BLaER1 treated with 17β-estradiol and CSF1 and Interleukin-3, amounts not matched to agents 10 nM and 100 nM (cell line): ENCODE measurements around the gene HSF5.
A peak's percentile ranks its signal among the peaks of the same experiment; 100 is the strongest.

Experiments used
- H3K27ac ChIP-seq, 11 experiments: shearing (Covaris generic); formaldehyde crosslinking; 2 replicates each; pipeline ENCODE4 v1.8.1; 2022
- H3K27me3 ChIP-seq, 11 experiments: shearing (Covaris generic); formaldehyde crosslinking; 2 replicates each; pipeline ENCODE4 v1.8.1; 2022
- H3K36me3 ChIP-seq, 11 experiments: shearing (Covaris generic); formaldehyde crosslinking; 2 replicates each; pipeline ENCODE4 v1.8.1; 2022
- H3K4me1 ChIP-seq, 10 experiments: shearing (Covaris generic); formaldehyde crosslinking; 2 replicates each; pipeline ENCODE4 v1.8.1; 2022
- H3K4me2 ChIP-seq, 11 experiments: shearing (Covaris generic); formaldehyde crosslinking; 2 replicates each; pipeline ENCODE4 v1.8.1; 2022
- H3K4me3 ChIP-seq, 10 experiments: shearing (Covaris generic); formaldehyde crosslinking; 2 replicates each; pipeline ENCODE4 v1.8.1; 2022
- H3K9ac ChIP-seq, 11 experiments: shearing (Covaris generic); formaldehyde crosslinking; 2 replicates each; pipeline ENCODE4 v1.8.1; 2022
- H3K9me3 ChIP-seq, 11 experiments: shearing (Covaris generic); formaldehyde crosslinking; replicated peaks in 1 of 11; 2 replicates each; pipeline ENCODE4 v1.8.1; 2022
- H4K20me1 ChIP-seq, 11 experiments: shearing (Covaris generic); formaldehyde crosslinking; 2 replicates each; pipeline ENCODE4 v1.8.1; 2022
- Cebpa-rat ChIP-seq, 11 experiments: shearing (Covaris generic); IDR thresholded peaks; 2 replicates each; pipeline ENCODE4 v1.8.1; 2022

HSF5 gene

GRCh38 chr17:58411408-58411894 lies 76.8 kb downstream of the HSF5 start:
- no peak overlapping the region for H3K9ac ChIP-seq
- no peak overlapping the region for H3K4me2 ChIP-seq
- H3K9me3 ChIP-seq = no peaks in the 10 kb centered on the region
- H3K27ac ChIP-seq = no peak overlapping the region
- H3K4me1 ChIP-seq = no peaks in the 10 kb centered on the region
- H3K27me3 ChIP-seq = no peaks in the 10 kb centered on the region
- no peak for TF ChIP-seq Cebpa-rat (IDR thresholded peaks at IDR 0.05)
- H4K20me1 ChIP-seq = no peaks in the 10 kb centered on the region
- H3K4me3 ChIP-seq = no peak overlapping the region
- H3K36me3 ChIP-seq = no peaks in the 10 kb centered on the region

GRCh38 chr17:58410714-58411407 lies 77.3 kb downstream of the HSF5 start:
- Histone ChIP-seq H3K9me3 (no peaks in the 10 kb centered on the region), H3K27me3 (no peaks in the 10 kb centered on the region), H3K9ac (no peak overlapping the region), H3K36me3 (no peaks in the 10 kb centered on the region), H3K27ac (no peak overlapping the region), H3K4me2 (no peak overlapping the region), H3K4me3 (no peak overlapping the region), H3K4me1 (no peaks in the 10 kb centered on the region), H4K20me1 (no peaks in the 10 kb centered on the region)
- no peak for TF ChIP-seq Cebpa-rat (IDR thresholded peaks at IDR 0.05)

- H3K9ac ChIP-seq = no peak overlapping the region
- no peaks in the 10 kb centered on the region for H3K36me3 ChIP-seq
- no peaks in the 10 kb centered on the region for H3K4me1 ChIP-seq
- H3K9me3 ChIP-seq = no peaks in the 10 kb centered on the region
- no peaks in the 10 kb centered on the region for H4K20me1 ChIP-seq
- H3K4me3 ChIP-seq = no peak overlapping the region
- no peak overlapping the region for H3K27ac ChIP-seq
- H3K27me3 ChIP-seq = no peaks in the 10 kb centered on the region
- TF ChIP-seq Cebpa-rat (IDR thresholded peaks at IDR 0.05) = no peak
- no peak overlapping the region for H3K4me2 ChIP-seq
Observed at GRCh38 chr17:58409432-58409831, 78.8 kb downstream of the HSF5 start.

GRCh38 chr17:58403311-58403710 lies 84.9 kb downstream of the HSF5 start:
- H3K4me1 ChIP-seq = peaks cover 0 to 17% (median 12%) of the 10 kb centered on the region in 10 experiments; a peak in 13 of 20 replicates
- no peaks in the 10 kb centered on the region for H3K27me3 ChIP-seq
- no peak overlapping the region for H3K4me3 ChIP-seq
- no peaks in the 10 kb centered on the region for H4K20me1 ChIP-seq
- no peaks in the 10 kb centered on the region for H3K9me3 ChIP-seq
- H3K27ac ChIP-seq = no peak overlapping the region
- H3K36me3 ChIP-seq = no peaks in the 10 kb centered on the region
- H3K9ac ChIP-seq = no peak overlapping the region
- no peak for TF ChIP-seq Cebpa-rat (IDR thresholded peaks at IDR 0.05)
- H3K4me2 ChIP-seq = peak overlapping the region in 2 of 11 experiments; percentile 65 to 76; a peak in 3 of 22 replicates

GRCh38 chr17:58402679-58403078 lies 85.5 kb downstream of the HSF5 start:
- no peak overlapping the region for H3K27ac ChIP-seq
- H4K20me1 ChIP-seq = no peaks in the 10 kb centered on the region
- H3K4me1 ChIP-seq = peaks cover 0 to 17% (median 12%) of the 10 kb centered on the region in 10 experiments; a peak in 13 of 20 replicates
- H3K4me2 ChIP-seq = peak overlapping the region in 8 of 11 experiments; percentile 25 to 76 (median 56); a peak in 13 of 22 replicates
- no peak overlapping the region for H3K9ac ChIP-seq
- H3K36me3 ChIP-seq = no peaks in the 10 kb centered on the region
- no peak overlapping the region for H3K4me3 ChIP-seq
- no peaks in the 10 kb centered on the region for H3K27me3 ChIP-seq
- TF ChIP-seq Cebpa-rat (IDR thresholded peaks at IDR 0.05) = no peak
- H3K9me3 ChIP-seq = no peaks in the 10 kb centered on the region

GRCh38 chr17:58402047-58402446 lies 86.2 kb downstream of the HSF5 start:
- H3K36me3 ChIP-seq = no peaks in the 10 kb centered on the region
- H3K4me2 ChIP-seq = peak overlapping the region in 8 of 11 experiments; percentile 25 to 76 (median 56); a peak in 15 of 22 replicates
- no peak for TF ChIP-seq Cebpa-rat (IDR thresholded peaks at IDR 0.05)
- no peak overlapping the region for H3K4me3 ChIP-seq
- no peak overlapping the region for H3K27ac ChIP-seq
- H3K9ac ChIP-seq = no peak overlapping the region
- no peaks in the 10 kb centered on the region for H3K9me3 ChIP-seq
- H4K20me1 ChIP-seq = no peaks in the 10 kb centered on the region
- H3K27me3 ChIP-seq = no peaks in the 10 kb centered on the region
- peaks cover 0 to 17% (median 12%) of the 10 kb centered on the region in 10 experiments; a peak in 13 of 20 replicates for H3K4me1 ChIP-seq

- peak overlapping the region in 1 of 11 experiments; percentile 76; a peak in 1 of 22 replicates for H3K4me2 ChIP-seq
- no peaks in the 10 kb centered on the region for H3K9me3 ChIP-seq
- H3K27me3 ChIP-seq = no peaks in the 10 kb centered on the region
- no peaks in the 10 kb centered on the region for H3K36me3 ChIP-seq
- H3K9ac ChIP-seq = no peak overlapping the region
- H3K4me3 ChIP-seq = no peak overlapping the region
- H4K20me1 ChIP-seq = no peaks in the 10 kb centered on the region
- TF ChIP-seq Cebpa-rat (IDR thresholded peaks at IDR 0.05) = no peak
- H3K27ac ChIP-seq = no peak overlapping the region
- peaks cover 0 to 17% (median 12%) of the 10 kb centered on the region in 10 experiments; a peak in 13 of 20 replicates for H3K4me1 ChIP-seq
Observed at GRCh38 chr17:58401287-58401686, 86.9 kb downstream of the HSF5 start.

- H3K27me3 ChIP-seq = no peaks in the 10 kb centered on the region
- no peaks in the 10 kb centered on the region for H4K20me1 ChIP-seq
- H3K9ac ChIP-seq = no peak overlapping the region
- no peak overlapping the region for H3K27ac ChIP-seq
- H3K36me3 ChIP-seq = no peaks in the 10 kb centered on the region
- no peak overlapping the region for H3K4me2 ChIP-seq
- no peak for TF ChIP-seq Cebpa-rat (IDR thresholded peaks at IDR 0.05)
- no peaks in the 10 kb centered on the region for H3K9me3 ChIP-seq
- H3K4me1 ChIP-seq = peaks cover 0 to 17% (median 12%) of the 10 kb centered on the region in 10 experiments; a peak in 13 of 20 replicates
- no peak overlapping the region for H3K4me3 ChIP-seq
Observed at GRCh38 chr17:58400826-58401225, 87.4 kb downstream of the HSF5 start.

- H3K36me3 ChIP-seq = no peaks in the 10 kb centered on the region
- H3K27ac ChIP-seq = no peak overlapping the region
- no peak overlapping the region for H3K9ac ChIP-seq
- TF ChIP-seq Cebpa-rat (IDR thresholded peaks at IDR 0.05) = no peak
- H3K4me2 ChIP-seq = no peak overlapping the region
- peaks cover 0 to 17% (median 12%) of the 10 kb centered on the region in 10 experiments; a peak in 13 of 20 replicates for H3K4me1 ChIP-seq
- H3K4me3 ChIP-seq = no peak overlapping the region
- no peaks in the 10 kb centered on the region for H3K27me3 ChIP-seq
- no peaks in the 10 kb centered on the region for H4K20me1 ChIP-seq
- no peaks in the 10 kb centered on the region for H3K9me3 ChIP-seq
Observed at GRCh38 chr17:58399974-58400373, 88.2 kb downstream of the HSF5 start.
